Neural crest cell (in vitro differentiated cells): ENCODE data around the gene GPR18. TPM values are rescaled to one million over a fixed set of nuclear protein-coding genes. Genes with fewer than 3 reads are reported as not detected.

Experiments used
- DNase-seq: peaks from one replicate; pipeline ENCODE4 v3.0.0; 2021; ENCODE audit warnings: low read depth, mixed read lengths, low spot score
- H3K27ac Mint-ChIP-seq: one replicate; pipeline ENCODE4 v1.8.0; 2021; ENCODE audit warnings: mild to moderate bottlenecking, mixed read lengths; ENCODE audit not compliant: unreplicated experiment
- H3K27me3 Mint-ChIP-seq: 2 replicates; pipeline ENCODE4 v1.8.0; 2021; ENCODE audit warnings: low read depth, mild to moderate bottlenecking, mixed read lengths
- H3K36me3 Mint-ChIP-seq: 2 replicates; pipeline ENCODE4 v1.8.0; 2021; ENCODE audit warnings: low read depth, mild to moderate bottlenecking, mixed read lengths
- H3K4me1 Mint-ChIP-seq: 2 replicates; pipeline ENCODE4 v1.8.0; 2021; ENCODE audit warnings: mixed read lengths
- H3K4me3 Mint-ChIP-seq: one replicate; pipeline ENCODE4 v1.8.0; 2021; ENCODE audit warnings: mild to moderate bottlenecking, mixed read lengths
- H3K9me3 Mint-ChIP-seq: 2 replicates; pipeline ENCODE4 v1.8.0; 2021; ENCODE audit warnings: mixed read lengths
- CTCF ChIP-seq: fragments of 200-600 bp; sonication (generic); conservative IDR thresholded peaks from 2 replicates; pipeline ENCODE4 v1.5.0; 2021; ENCODE audit warnings: antibody characterized with exemption, mild to moderate bottlenecking
- total RNA-seq: library from RNA; stranded (reverse); gene quantifications from 2 replicates; pipeline ENCODE4 v1.2.1, GENCODE V29; 2021

Gene GPR18
- total RNA-seq, 1 donor from 2014 or later, result not detected

- no peak for TF ChIP-seq CTCF
- no peaks in the 10 kb centered on the region for H3K4me1 Mint-ChIP-seq
- peaks cover 3% of the 10 kb centered on the region for H3K9me3 Mint-ChIP-seq
- H3K27ac Mint-ChIP-seq, result no peak overlapping the region
- DNase-seq, result no peak
- H3K27me3 Mint-ChIP-seq, result no peaks in the 10 kb centered on the region
- H3K36me3 Mint-ChIP-seq, result peaks cover 9% of the 10 kb centered on the region
- H3K4me3 Mint-ChIP-seq, result no peak overlapping the region
Measured at GRCh38 chr13:99271249-99271648, 13.1 kb upstream of the GPR18 start.

GRCh38 chr13:99270518-99270917 is 12.3 kb upstream of the GPR18 start:
- no peak overlapping the region for H3K27ac Mint-ChIP-seq
- DNase-seq, result no peak
- H3K4me1 Mint-ChIP-seq, result peaks cover 4% of the 10 kb centered on the region
- H3K36me3 Mint-ChIP-seq, result peaks cover 8% of the 10 kb centered on the region
- TF ChIP-seq CTCF, result no peak
- H3K9me3 Mint-ChIP-seq, result peaks cover 3% of the 10 kb centered on the region
- no peak overlapping the region for H3K4me3 Mint-ChIP-seq
- H3K27me3 Mint-ChIP-seq, result no peaks in the 10 kb centered on the region

- DNase-seq, result no peak
- Mint-ChIP-seq H3K4me3 (no peak overlapping the region), H3K36me3 (peaks cover 6% of the 10 kb centered on the region), H3K4me1 (peaks cover 4% of the 10 kb centered on the region), H3K9me3 (peaks cover 3% of the 10 kb centered on the region), H3K27ac (no peak overlapping the region), H3K27me3 (no peaks in the 10 kb centered on the region)
- TF ChIP-seq CTCF, result peak; percentile 73
Measured at GRCh38 chr13:99269627-99270241, 11.6 kb upstream of the GPR18 start.

GRCh38 chr13:99268822-99269221 is 10.6 kb upstream of the GPR18 start:
- H3K27ac Mint-ChIP-seq, result no peak overlapping the region
- no peak overlapping the region for H3K4me3 Mint-ChIP-seq
- TF ChIP-seq CTCF, result no peak
- H3K36me3 Mint-ChIP-seq, result peaks cover 6% of the 10 kb centered on the region
- no peak for DNase-seq
- peaks cover 3% of the 10 kb centered on the region for H3K9me3 Mint-ChIP-seq
- H3K4me1 Mint-ChIP-seq, result peaks cover 4% of the 10 kb centered on the region
- no peaks in the 10 kb centered on the region for H3K27me3 Mint-ChIP-seq

- TF ChIP-seq CTCF, result no peak
- H3K27me3 Mint-ChIP-seq, result no peaks in the 10 kb centered on the region
Measured at GRCh38 chr13:99267927-99268326, 9.7 kb upstream of the GPR18 start.

GRCh38 chr13:99266827-99267226 is 8.6 kb upstream of the GPR18 start:
- Mint-ChIP-seq H3K9me3 (no peaks in the 10 kb centered on the region), H3K36me3 (peaks cover 2% of the 10 kb centered on the region), H3K4me3 (no peak overlapping the region), H3K27me3 (no peaks in the 10 kb centered on the region), H3K27ac (no peak overlapping the region), H3K4me1 (peaks cover 4% of the 10 kb centered on the region)
- no peak for TF ChIP-seq CTCF
- DNase-seq, result no peak

More at GRCh38 chr13:99267927-99268326, 9.7 kb upstream of the GPR18 start:
- Mint-ChIP-seq H3K36me3 (peaks cover 6% of the 10 kb centered on the region), H3K9me3 (peaks cover 3% of the 10 kb centered on the region), H3K4me3 (no peak overlapping the region), H3K4me1 (peaks cover 4% of the 10 kb centered on the region), H3K27ac (no peak overlapping the region)
- no peak for DNase-seq
